HUES64 (cell line): Measurements from ENCODE around the gene KPNA3.
"Not testable (repeated sequence)": the region's sequence is repeated elsewhere in the genome, so short reads cannot be mapped to it uniquely, and the experiment has no call there.

Source experiments
- H3K27ac ChIP-seq: 2 replicates; pipeline ENCODE4 v1.7.0; 2013; ENCODE audit warnings: low read depth, low read length, inconsistent platforms
- H3K27me3 ChIP-seq: 2 replicates; pipeline ENCODE4 v1.6.1; 2013; ENCODE audit warnings: mild to moderate bottlenecking, low read length; ENCODE audit not compliant: insufficient read depth
- H3K36me3 ChIP-seq: 2 replicates; pipeline ENCODE4 v1.6.1; 2013; ENCODE audit warnings: mild to moderate bottlenecking, low read length; ENCODE audit not compliant: insufficient read depth
- H3K4me1 ChIP-seq: 2 replicates; pipeline ENCODE4 v1.6.1; 2013; ENCODE audit warnings: mild to moderate bottlenecking, low read length, moderate library complexity; ENCODE audit not compliant: insufficient read depth
- H3K4me3 ChIP-seq: 2 replicates; pipeline ENCODE4 v1.5.1; 2013; ENCODE audit warnings: mild to moderate bottlenecking, low read length, moderate library complexity
- H3K9ac ChIP-seq: 2 replicates; pipeline ENCODE4 v1.6.1; 2013; ENCODE audit warnings: mild to moderate bottlenecking, low read depth, low read length
- H3K9me3 ChIP-seq: 2 replicates; pipeline ENCODE4 v1.6.1; 2013; ENCODE audit warnings: low read depth, low read length; ENCODE audit not compliant: insufficient read depth
- WGBS: fragments of 150-250, 120-280 bp; methylation state at CpG from one replicate; pipeline ENCODE4 v1.1.7; 2013; ENCODE audit warnings: missing lambda C conversion rate; 5-methylcytosine and 5-hydroxymethylcytosine counted together

The KPNA3 gene

DNA sequence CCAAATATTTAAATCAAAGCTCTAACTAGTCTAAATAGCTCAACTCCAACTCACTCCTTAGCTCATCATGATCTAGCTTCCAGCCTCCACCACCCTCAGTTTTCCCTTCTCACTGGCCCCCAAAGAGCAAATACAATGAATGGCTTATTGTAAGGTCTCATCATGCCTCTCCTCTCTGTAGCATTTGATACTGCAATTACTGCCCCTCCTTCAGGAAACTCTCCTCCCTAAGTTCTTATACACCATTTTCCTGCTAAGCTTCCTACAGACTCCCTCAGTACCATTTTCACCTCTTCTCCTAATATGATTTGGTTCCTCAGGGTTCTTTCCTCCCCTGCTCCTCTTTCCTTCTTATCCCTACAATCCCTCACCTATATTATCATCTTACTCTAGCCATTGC is 12.8 kb downstream of the KPNA3 start:
- H3K4me3 ChIP-seq, result no peak overlapping the region
- H3K27me3 ChIP-seq, result no peaks in the 10 kb centered on the region
- peaks cover 15% of the 10 kb centered on the region for H3K4me1 ChIP-seq
- no peaks in the 10 kb centered on the region for H3K36me3 ChIP-seq
- no peak overlapping the region for H3K27ac ChIP-seq
- H3K9me3 ChIP-seq, result no peaks in the 10 kb centered on the region
- H3K9ac ChIP-seq, result no peak overlapping the region

- H3K9me3 ChIP-seq, result no peaks in the 10 kb centered on the region
- H3K27ac ChIP-seq, result no peak overlapping the region
- no peak overlapping the region for H3K9ac ChIP-seq
- 95% methylated on average over 5 of the region's 6 CpGs for WGBS
- H3K4me3 ChIP-seq, result no peak overlapping the region
- peaks cover 15% of the 10 kb centered on the region for H3K4me1 ChIP-seq
- H3K27me3 ChIP-seq, result no peaks in the 10 kb centered on the region
- no peaks in the 10 kb centered on the region for H3K36me3 ChIP-seq
Observed at GRCh38 chr13:49777746-49778614, 14.5 kb downstream of the KPNA3 start.

- Histone ChIP-seq H3K9me3 (no peaks in the 10 kb centered on the region), H3K27ac (no peak overlapping the region), H3K4me3 (no peak overlapping the region), H3K4me1 (peaks cover 15% of the 10 kb centered on the region), H3K27me3 (no peaks in the 10 kb centered on the region), H3K9ac (no peak overlapping the region), H3K36me3 (no peaks in the 10 kb centered on the region)
Observed at GRCh38 chr13:49776871-49777270, 15.6 kb downstream of the KPNA3 start.

GRCh38 chr13:49774376-49775005 is 18.0 kb downstream of the KPNA3 start:
- Histone ChIP-seq H3K27me3 (no peaks in the 10 kb centered on the region), H3K4me3 (no peak overlapping the region), H3K9me3 (no peaks in the 10 kb centered on the region), H3K27ac (no peak overlapping the region), H3K36me3 (0 out of 2 replicates have a peak, but pooled peaks cover 2% of the 10 kb centered on the region), H3K9ac (no peak overlapping the region), H3K4me1 (peaks cover 9% of the 10 kb centered on the region)
- WGBS, result 87% methylated on average over 2 of the region's 2 CpGs

DNA sequence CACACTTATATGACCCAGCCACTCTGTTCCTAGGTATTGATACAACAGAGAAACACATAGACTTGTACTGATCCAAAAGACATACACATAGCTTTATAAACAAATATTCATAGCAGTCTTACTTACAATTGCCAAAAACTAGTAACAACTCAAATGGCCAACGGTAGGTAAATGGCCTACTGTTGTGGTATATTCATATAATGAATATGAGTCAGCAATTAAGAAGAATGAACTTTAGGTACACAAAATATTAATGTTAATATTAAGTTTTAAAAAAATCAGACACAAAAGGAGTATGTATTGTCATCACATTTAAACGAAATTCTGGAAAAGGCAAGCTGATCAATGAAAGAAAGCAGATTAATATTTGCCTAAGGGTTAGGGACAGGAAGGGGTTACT is 19.7 kb downstream of the KPNA3 start:
- Histone ChIP-seq H3K27ac (no peak overlapping the region), H3K27me3 (no peaks in the 10 kb centered on the region), H3K9me3 (no peaks in the 10 kb centered on the region), H3K4me1 (peaks cover 9% of the 10 kb centered on the region), H3K9ac (no peak overlapping the region), H3K36me3 (0 out of 2 replicates have a peak, but pooled peaks cover 2% of the 10 kb centered on the region), H3K4me3 (no peak overlapping the region)
- WGBS, result 98% methylated on average over 1 of the region's 2 CpGs

DNA sequence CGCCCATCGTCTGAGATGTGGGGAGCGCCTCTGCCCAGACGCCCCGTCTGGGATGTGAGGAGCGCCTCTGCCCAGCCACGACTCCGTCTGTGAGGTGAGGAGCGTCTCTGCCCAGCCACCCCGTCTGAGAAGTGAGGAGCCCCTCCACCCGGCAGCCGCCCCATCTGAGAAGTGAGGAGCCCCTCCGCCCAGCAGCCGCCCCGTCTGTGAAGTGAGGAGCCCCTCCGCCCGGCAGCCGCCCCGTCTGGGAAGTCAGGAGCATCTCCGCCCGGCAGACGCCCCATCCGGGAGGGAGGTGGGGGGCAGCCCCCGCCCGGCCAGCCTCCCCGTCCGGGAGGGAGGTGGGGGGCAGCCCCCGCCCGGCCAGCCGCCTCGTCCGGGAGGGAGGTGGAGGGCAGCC is 30.7 kb downstream of the KPNA3 start:
- H3K27me3 ChIP-seq, H3K9ac ChIP-seq, H3K4me1 ChIP-seq, H3K27ac ChIP-seq, H3K4me3 ChIP-seq: not testable (repeated sequence)
- H3K36me3 ChIP-seq, result peaks cover 21% of the 10 kb centered on the region
- H3K9me3 ChIP-seq, result peaks cover 26% of the 10 kb centered on the region
- 97% methylated on average over 32 of the region's 32 CpGs for WGBS

DNA sequence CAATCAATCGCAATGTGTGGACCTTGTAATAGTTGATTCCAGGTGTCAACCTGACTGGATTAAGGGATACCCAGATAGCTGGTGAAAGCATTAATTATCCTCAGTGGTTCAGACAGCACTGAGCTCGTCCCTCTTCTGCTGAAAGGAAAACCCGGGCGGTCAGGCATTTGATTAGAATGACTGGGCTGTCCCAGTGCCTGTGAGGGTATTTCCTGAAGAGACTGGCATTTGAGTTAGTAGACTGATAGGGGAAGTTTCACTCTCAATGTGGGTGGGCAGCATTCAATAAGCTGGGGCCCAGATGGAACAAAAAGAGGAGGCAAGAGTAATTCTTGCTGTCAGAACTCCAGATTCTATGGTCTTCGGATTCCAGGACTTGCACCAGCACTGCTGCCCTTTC is 31.9 kb downstream of the KPNA3 start:
- no peaks in the 10 kb centered on the region for H3K27me3 ChIP-seq
- no peak overlapping the region for H3K9ac ChIP-seq
- H3K27ac ChIP-seq, result no peak overlapping the region
- H3K9me3 ChIP-seq, result peaks cover 26% of the 10 kb centered on the region
- H3K4me1 ChIP-seq, result no peaks in the 10 kb centered on the region
- no peak overlapping the region for H3K4me3 ChIP-seq
- WGBS, result 98% methylated on average over 5 of the region's 5 CpGs
- H3K36me3 ChIP-seq, result peaks cover 21% of the 10 kb centered on the region

- Histone ChIP-seq H3K36me3 (peaks cover 21% of the 10 kb centered on the region), H3K27me3 (no peaks in the 10 kb centered on the region), H3K9ac (no peak overlapping the region), H3K27ac (no peak overlapping the region), H3K4me3 (no peak overlapping the region), H3K9me3 (peaks cover 26% of the 10 kb centered on the region), H3K4me1 (no peaks in the 10 kb centered on the region)
- WGBS, result 97% methylated on average over 3 of the region's 3 CpGs
Observed at GRCh38 chr13:49759503-49759902, 33.0 kb downstream of the KPNA3 start.

DNA sequence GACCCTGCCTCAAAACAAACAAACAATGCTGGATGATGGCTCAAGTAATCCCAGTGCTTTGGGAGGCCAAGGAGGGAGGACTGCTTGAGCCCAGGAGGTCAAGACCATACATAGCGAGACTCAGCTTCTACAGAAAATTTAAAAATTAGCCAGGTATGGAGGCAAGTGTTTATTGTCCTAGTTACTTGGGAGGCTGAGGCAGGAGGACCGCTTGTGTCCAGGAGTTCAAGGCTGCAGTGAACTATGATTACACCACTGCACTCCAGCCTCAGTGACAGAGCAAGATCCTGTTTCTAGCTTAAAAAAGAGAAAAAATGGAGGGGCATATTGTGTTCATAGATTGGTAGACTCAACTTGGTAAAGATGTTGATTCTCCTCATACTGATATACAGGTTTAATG is 36.2 kb downstream of the KPNA3 start:
- Histone ChIP-seq H3K9ac (no peak overlapping the region), H3K27me3 (no peaks in the 10 kb centered on the region), H3K9me3 (peaks cover 20% of the 10 kb centered on the region), H3K27ac (no peak overlapping the region), H3K4me1 (no peaks in the 10 kb centered on the region; the same call in 1 of the 2 replicates), H3K4me3 (no peak overlapping the region), H3K36me3 (peaks cover 13% of the 10 kb centered on the region; the same call in 1 of the 2 replicates)
- WGBS, result 69% methylated on average over 2 of the region's 2 CpGs

GRCh38 chr13:49754146-49754545 is 38.3 kb downstream of the KPNA3 start:
- peaks cover under 1% of the 10 kb centered on the region; the same call in 1 of the 2 replicates for H3K9me3 ChIP-seq
- H3K27ac ChIP-seq, result no peak overlapping the region
- H3K4me3 ChIP-seq, result no peak overlapping the region
- no peaks in the 10 kb centered on the region for H3K27me3 ChIP-seq
- no peak overlapping the region for H3K9ac ChIP-seq
- H3K36me3 ChIP-seq, result 0 out of 2 replicates have a peak, but pooled peaks cover 2% of the 10 kb centered on the region
- no peaks in the 10 kb centered on the region; the same call in 1 of the 2 replicates for H3K4me1 ChIP-seq
- WGBS, result 100% methylated on average over 3 of the region's 4 CpGs

DNA sequence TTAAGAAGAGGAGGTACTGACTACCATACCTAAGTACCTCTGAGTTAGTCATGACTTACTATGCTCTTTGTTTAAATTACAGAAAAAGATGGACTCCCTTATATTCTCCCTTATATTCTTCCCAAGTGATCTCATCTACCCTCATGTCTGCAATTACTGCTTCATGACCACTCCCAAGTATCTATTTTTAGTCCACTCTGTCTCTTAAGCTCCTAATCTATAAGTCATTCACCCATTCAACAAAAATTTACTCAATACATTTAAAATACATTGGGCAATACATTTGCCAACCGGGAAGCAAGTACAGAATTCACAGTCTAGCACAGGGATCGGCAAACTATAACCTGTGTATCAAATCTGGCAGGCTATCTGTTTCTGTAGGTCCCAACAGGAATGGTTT is 42.6 kb downstream of the KPNA3 start:
- Histone ChIP-seq H3K9ac (no peak overlapping the region), H3K4me1 (no peaks in the 10 kb centered on the region; the same call in 1 of the 2 replicates), H3K36me3 (peaks cover 17% of the 10 kb centered on the region), H3K4me3 (no peak overlapping the region), H3K27ac (no peak overlapping the region), H3K27me3 (no peaks in the 10 kb centered on the region), H3K9me3 (no peaks in the 10 kb centered on the region)
- 99% methylated on average over 2 of the region's 2 CpGs for WGBS
